GM13976 (cell line): ENCODE results near the gene SLC8A3.

Experiments
- DNase-seq: peaks from one replicate; pipeline ENCODE4 v3.0.0; 2012; ENCODE audit warnings: low spot score
- in situ Hi-C: fragments of 300-500 bp; cut with MboI; formaldehyde crosslinking; loops from one replicate; pipeline ENCODE4 v1.12.0; 2022; ENCODE audit warnings: low sequenced_read_pairs, mixed read lengths, inconsistent platforms; ENCODE audit not compliant: unreplicated experiment
- TF ChIP-seq, protein P1 (sequence below): IDR thresholded peaks from 2 replicates; pipeline ENCODE4 v1.5.1; 2012; ENCODE audit warnings: borderline replicate concordance, mild to moderate bottlenecking; ENCODE audit not compliant: insufficient read depth; ENCODE audit errors: extremely low read depth, missing control alignments, control extremely low read depth

The SLC8A3 gene

GRCh38 chr14:70006699-70007098 is 182.1 kb downstream of the SLC8A3 start:
- in situ Hi-C loops: loop anchor here (25.0 kb wide), 1 partner anchor 419 kb away; no protein-coding TSS in a partner anchor
- no peak for DNase-seq
- TF ChIP-seq, protein P1, sequence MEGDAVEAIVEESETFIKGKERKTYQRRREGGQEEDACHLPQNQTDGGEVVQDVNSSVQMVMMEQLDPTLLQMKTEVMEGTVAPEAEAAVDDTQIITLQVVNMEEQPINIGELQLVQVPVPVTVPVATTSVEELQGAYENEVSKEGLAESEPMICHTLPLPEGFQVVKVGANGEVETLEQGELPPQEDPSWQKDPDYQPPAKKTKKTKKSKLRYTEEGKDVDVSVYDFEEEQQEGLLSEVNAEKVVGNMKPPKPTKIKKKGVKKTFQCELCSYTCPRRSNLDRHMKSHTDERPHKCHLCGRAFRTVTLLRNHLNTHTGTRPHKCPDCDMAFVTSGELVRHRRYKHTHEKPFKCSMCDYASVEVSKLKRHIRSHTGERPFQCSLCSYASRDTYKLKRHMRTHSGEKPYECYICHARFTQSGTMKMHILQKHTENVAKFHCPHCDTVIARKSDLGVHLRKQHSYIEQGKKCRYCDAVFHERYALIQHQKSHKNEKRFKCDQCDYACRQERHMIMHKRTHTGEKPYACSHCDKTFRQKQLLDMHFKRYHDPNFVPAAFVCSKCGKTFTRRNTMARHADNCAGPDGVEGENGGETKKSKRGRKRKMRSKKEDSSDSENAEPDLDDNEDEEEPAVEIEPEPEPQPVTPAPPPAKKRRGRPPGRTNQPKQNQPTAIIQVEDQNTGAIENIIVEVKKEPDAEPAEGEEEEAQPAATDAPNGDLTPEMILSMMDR: no peak

- in situ Hi-C loops: loop anchor here (25.0 kb wide), 1 partner anchor 418 kb away; no protein-coding TSS in a partner anchor
- TF ChIP-seq, protein P1: no peak
- no peak for DNase-seq
Measured at GRCh38 chr14:70005281-70005805, 183.4 kb downstream of the SLC8A3 start.

- TF ChIP-seq, protein P1: no peak
- no peak for DNase-seq
- in situ Hi-C loops: loop anchor here (25.0 kb wide), 1 partner anchor 417 kb away; no protein-coding TSS in a partner anchor
Measured at GRCh38 chr14:70004791-70005190, 184.0 kb downstream of the SLC8A3 start.

DNA sequence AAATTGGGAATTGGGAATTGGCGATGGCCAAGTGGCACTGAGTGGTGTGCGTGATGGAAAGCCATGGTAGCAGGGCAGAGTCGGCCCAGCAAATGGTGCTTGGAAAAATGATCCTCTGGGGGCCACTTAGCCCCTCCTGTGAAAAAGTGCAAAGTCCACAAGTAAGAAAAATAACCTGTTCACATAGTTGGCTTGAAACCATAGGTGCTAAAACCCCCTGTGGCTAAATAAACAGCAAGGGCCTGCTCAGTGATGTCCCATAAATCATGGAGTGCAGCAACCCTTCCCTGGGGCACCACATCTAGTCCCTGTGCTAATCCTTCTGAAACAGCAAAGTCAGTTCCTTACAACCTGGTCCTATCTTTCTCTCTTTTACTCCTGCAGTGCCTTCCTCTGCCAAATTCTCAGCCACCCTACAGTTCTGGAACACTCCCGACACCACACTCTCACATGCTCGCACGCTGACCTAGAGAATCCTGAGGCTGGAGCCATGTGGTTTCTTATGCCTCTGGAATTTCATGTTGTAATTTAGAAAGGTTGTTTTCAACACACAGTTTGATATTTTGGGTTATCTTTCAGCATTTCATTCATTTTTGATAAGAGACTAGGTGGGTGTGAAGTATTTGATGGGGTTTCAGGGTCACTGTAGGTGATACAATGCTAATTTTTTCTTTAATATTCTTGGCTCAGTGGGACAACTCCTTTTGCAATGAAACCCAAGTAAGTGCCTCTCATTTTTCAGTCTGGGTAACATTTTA is 186.0 kb downstream of the SLC8A3 start:
- DNase-seq: no peak
- in situ Hi-C loops: loop anchor here (25.0 kb wide), 1 partner anchor 415 kb away; no protein-coding TSS in a partner anchor
- TF ChIP-seq, protein P1: no peak

DNA sequence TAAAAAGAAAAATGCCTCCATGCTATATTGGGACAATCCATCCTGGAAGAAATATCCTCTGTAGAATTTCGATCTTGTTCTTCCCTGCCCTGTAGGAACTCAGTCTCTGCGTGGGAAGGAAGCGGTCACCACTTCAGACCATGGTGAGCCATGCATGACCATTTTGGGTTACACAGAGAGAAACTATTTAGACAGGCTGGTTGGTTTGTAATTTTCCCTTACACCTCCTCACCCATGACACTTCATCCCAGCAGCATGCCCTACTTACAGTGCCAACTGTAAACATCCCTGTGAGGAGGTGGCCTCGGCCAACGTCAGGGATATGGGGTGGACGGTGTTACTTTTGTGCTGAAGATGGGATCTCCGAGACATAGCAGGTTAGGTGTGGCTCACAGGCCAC is 188.2 kb downstream of the SLC8A3 start:
- TF ChIP-seq, protein P1: no peak
- in situ Hi-C loops: loop anchor here (25.0 kb wide), 1 partner anchor 413 kb away; no protein-coding TSS in a partner anchor
- DNase-seq: no peak

DNA sequence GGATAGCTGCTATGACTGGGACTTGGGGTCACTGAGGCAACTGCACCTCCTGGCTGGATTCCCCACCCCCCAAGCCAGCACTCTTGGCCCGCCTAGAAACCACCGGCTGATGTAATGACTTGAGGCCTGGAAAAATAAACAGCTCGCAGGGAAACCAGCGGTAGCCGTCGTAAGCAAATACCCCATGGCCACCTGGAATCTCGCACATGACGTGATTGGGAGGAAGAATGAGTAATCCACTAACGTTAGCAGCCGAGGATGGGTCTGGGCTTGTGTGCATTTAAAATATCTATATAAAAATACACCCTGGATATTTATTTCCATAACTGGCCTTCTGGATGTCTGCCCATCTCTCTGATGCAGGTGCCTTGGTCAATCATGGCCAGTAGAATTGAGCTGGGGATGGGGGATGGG is 189.5 kb downstream of the SLC8A3 start:
- TF ChIP-seq, protein P1: no peak
- in situ Hi-C loops: no loop called here
- no peak for DNase-seq
